Measurements from ENCODE around the gene WWC1. TPM values are rescaled to one million over a fixed set of nuclear protein-coding genes. Genes with fewer than 3 reads are reported as not detected.
"Not testable (repeated sequence)": the region's sequence is repeated elsewhere in the genome, so short reads cannot be mapped to it uniquely, and the experiment has no call there.

Gene WWC1
- total and polyA plus RNA-seq, 9 donors: 0.46 to 5.7 (median 0.93) TPM

GRCh38 chr5:168434001-168434400, 142.6 kb downstream of the WWC1 start:
- no peaks in the 10 kb centered on the region for H3K27me3 ChIP-seq (ENCODE audit: control insufficient read depth, insufficient read depth, low read length)
- peak; percentile 33 for DNase-seq
- no peaks in the 10 kb centered on the region for H3K9me3 ChIP-seq (replicated peaks; ENCODE audit: control insufficient read depth, low read depth, low read length)
- 50% methylated on average over 4 of the region's 9 CpGs for WGBS (ENCODE audit: insufficient coverage)
- no peak overlapping the region for H3K27ac ChIP-seq (ENCODE audit: low read length)
- H3K4me3 ChIP-seq (ENCODE audit: low read length): no peak overlapping the region
- H3K4me1 ChIP-seq (ENCODE audit: control insufficient read depth, insufficient read depth, low read length): no peaks in the 10 kb centered on the region
- no peaks in the 10 kb centered on the region for H3K36me3 ChIP-seq (ENCODE audit: control insufficient read depth, insufficient read depth, low read length)

DNA sequence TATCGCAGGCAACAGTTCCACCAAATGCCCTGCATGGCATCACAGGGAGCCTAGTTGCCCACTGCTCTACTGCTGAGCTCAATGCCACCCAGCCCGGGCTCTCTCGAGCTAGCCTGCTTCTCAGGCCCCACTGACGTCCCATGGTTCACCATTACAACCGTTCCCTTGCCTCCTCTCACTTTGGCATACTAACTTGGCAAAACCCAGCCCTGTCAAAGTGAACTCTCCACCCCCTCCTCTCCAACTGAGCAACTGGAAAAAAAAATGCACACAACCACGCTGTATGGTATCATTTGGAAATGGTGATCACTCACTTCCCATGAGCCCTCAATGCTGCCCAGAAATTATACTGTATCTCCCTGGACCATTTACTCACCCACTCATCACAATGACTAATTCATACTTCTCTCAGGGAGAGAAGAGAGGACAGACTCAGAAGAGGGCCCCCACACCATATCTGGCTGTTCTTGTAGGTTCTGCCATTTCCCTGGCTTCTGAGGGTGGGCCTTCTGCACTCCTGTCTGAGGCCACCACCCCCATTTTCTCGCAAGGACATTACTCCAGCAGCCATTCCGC, 143.4 kb downstream of the WWC1 start:
- WGBS (ENCODE audit: insufficient coverage): 45% methylated on average over 4 of the region's 8 CpGs

DNA sequence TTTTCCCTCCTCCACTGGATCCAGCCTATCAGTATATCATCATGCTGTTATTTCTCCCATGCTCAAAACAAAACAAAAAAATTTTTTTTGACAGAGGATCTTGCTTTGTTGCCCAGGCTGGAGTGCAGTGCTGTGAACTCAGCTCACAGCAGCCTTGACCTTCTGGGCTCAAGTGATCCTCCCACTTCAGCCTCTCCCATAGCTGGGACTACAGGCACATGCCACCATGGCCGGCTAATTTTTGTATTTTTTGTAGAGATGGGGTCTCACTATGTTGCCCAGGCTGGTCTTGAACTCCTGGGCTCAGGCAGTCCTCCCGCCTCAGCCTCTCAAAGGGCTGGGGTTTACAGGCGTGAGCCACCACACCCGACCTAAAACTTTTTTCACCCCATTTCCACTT, 143.9 kb downstream of the WWC1 start:
- no CpG with 5 or more reads among the region's 4 CpGs for WGBS (ENCODE audit: insufficient coverage)
- H3K36me3 ChIP-seq (ENCODE audit: control insufficient read depth, insufficient read depth, low read length); DNase-seq; H3K4me1 ChIP-seq (ENCODE audit: control insufficient read depth, insufficient read depth, low read length); H3K27me3 ChIP-seq (ENCODE audit: control insufficient read depth, insufficient read depth, low read length); H3K9me3 ChIP-seq (replicated peaks; ENCODE audit: control insufficient read depth, low read depth, low read length); H3K27ac ChIP-seq (ENCODE audit: low read length); H3K4me3 ChIP-seq (ENCODE audit: low read length): not testable (repeated sequence)

More for the DNA sequence above, 143.4 kb downstream of the WWC1 start:
- H3K36me3 ChIP-seq (ENCODE audit: control insufficient read depth, insufficient read depth, low read length): no peaks in the 10 kb centered on the region
- H3K4me3 ChIP-seq (ENCODE audit: low read length): no peak overlapping the region
- no peaks in the 10 kb centered on the region for H3K9me3 ChIP-seq (replicated peaks; ENCODE audit: control insufficient read depth, low read depth, low read length)
- H3K27ac ChIP-seq (ENCODE audit: low read length): no peak overlapping the region
- DNase-seq: no peak
- H3K27me3 ChIP-seq (ENCODE audit: control insufficient read depth, insufficient read depth, low read length): no peaks in the 10 kb centered on the region
- H3K4me1 ChIP-seq (ENCODE audit: control insufficient read depth, insufficient read depth, low read length): no peaks in the 10 kb centered on the region

DNA sequence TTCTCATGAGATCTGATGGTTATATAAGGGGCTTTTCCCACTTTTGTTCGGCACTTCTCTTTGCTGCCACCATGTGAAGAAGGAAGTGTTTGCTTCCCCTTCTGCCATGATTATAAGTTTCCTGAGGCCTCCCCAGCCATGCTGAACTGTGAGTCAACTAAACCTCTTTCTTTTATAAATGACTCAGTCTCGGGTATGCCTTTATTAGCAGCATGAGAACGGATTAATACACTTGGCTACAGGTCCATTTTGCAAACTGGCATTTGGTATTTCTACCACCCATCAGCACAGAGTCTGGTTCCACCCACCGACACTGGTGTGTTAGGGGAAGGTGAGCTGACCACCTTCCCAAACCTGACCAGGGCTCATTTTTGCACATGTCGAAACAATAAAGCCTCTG, 146.9 kb downstream of the WWC1 start:
- Histone ChIP-seq H3K4me3 (ENCODE audit: low read length) (no peak overlapping the region), H3K36me3 (ENCODE audit: control insufficient read depth, insufficient read depth, low read length) (no peaks in the 10 kb centered on the region), H3K27me3 (ENCODE audit: control insufficient read depth, insufficient read depth, low read length) (no peaks in the 10 kb centered on the region), H3K27ac (ENCODE audit: low read length) (no peak overlapping the region), H3K9me3 (replicated peaks; ENCODE audit: control insufficient read depth, low read depth, low read length) (no peaks in the 10 kb centered on the region), H3K4me1 (ENCODE audit: control insufficient read depth, insufficient read depth, low read length) (no peaks in the 10 kb centered on the region)
- 27% methylated on average over 2 of the region's 5 CpGs for WGBS (ENCODE audit: insufficient coverage)
- DNase-seq: no peak

DNA sequence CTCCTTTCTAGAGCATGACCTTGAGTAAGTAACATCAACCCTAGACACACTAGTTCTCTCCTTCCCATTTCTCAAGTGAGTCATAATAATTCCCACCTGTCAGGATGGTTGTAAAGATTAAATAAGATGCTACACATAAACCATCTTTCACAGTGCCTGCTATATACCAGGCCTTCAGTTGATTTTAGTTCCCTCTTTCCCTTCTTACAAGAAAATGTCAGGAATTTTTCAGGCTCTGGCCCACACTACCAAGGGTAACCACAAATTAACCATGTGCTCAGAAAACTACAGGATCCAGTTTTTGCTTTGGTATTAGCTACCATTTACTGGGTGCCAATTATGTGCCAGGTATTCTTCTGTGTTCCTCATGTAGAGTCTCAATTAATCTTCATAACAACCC, 152.1 kb downstream of the WWC1 start:
- Histone ChIP-seq H3K27ac (ENCODE audit: low read length) (no peak overlapping the region), H3K9me3 (replicated peaks; ENCODE audit: control insufficient read depth, low read depth, low read length) (no peaks in the 10 kb centered on the region), H3K4me3 (ENCODE audit: low read length) (no peak overlapping the region), H3K27me3 (ENCODE audit: control insufficient read depth, insufficient read depth, low read length) (no peaks in the 10 kb centered on the region), H3K36me3 (ENCODE audit: control insufficient read depth, insufficient read depth, low read length) (no peaks in the 10 kb centered on the region), H3K4me1 (ENCODE audit: control insufficient read depth, insufficient read depth, low read length) (no peaks in the 10 kb centered on the region)
- DNase-seq: no peak

GRCh38 chr5:168443950-168444700, 152.7 kb downstream of the WWC1 start:
- H3K36me3 ChIP-seq (ENCODE audit: control insufficient read depth, insufficient read depth, low read length): no peaks in the 10 kb centered on the region
- no peak overlapping the region for H3K4me3 ChIP-seq (ENCODE audit: low read length)
- no peaks in the 10 kb centered on the region for H3K9me3 ChIP-seq (replicated peaks; ENCODE audit: control insufficient read depth, low read depth, low read length)
- DNase-seq: no peak
- no peaks in the 10 kb centered on the region for H3K27me3 ChIP-seq (ENCODE audit: control insufficient read depth, insufficient read depth, low read length)
- H3K27ac ChIP-seq (ENCODE audit: low read length): no peak overlapping the region
- no peaks in the 10 kb centered on the region for H3K4me1 ChIP-seq (ENCODE audit: control insufficient read depth, insufficient read depth, low read length)
- 100% methylated on average over 1 of the region's 4 CpGs for WGBS (ENCODE audit: insufficient coverage)

- H3K9me3 ChIP-seq (replicated peaks; ENCODE audit: control insufficient read depth, low read depth, low read length): no peaks in the 10 kb centered on the region
- no peaks in the 10 kb centered on the region for H3K27me3 ChIP-seq (ENCODE audit: control insufficient read depth, insufficient read depth, low read length)
- peak; percentile 11 for DNase-seq
- WGBS (ENCODE audit: insufficient coverage): 20% methylated on average over 2 of the region's 10 CpGs
- H3K36me3 ChIP-seq (ENCODE audit: control insufficient read depth, insufficient read depth, low read length): no peaks in the 10 kb centered on the region
- no peak overlapping the region for H3K4me3 ChIP-seq (ENCODE audit: low read length)
- H3K4me1 ChIP-seq (ENCODE audit: control insufficient read depth, insufficient read depth, low read length): no peaks in the 10 kb centered on the region
- no peak overlapping the region for H3K27ac ChIP-seq (ENCODE audit: low read length)
These were observed 155.7 kb downstream of the WWC1 start for GRCh38 chr5:168446983-168447619.

DNA sequence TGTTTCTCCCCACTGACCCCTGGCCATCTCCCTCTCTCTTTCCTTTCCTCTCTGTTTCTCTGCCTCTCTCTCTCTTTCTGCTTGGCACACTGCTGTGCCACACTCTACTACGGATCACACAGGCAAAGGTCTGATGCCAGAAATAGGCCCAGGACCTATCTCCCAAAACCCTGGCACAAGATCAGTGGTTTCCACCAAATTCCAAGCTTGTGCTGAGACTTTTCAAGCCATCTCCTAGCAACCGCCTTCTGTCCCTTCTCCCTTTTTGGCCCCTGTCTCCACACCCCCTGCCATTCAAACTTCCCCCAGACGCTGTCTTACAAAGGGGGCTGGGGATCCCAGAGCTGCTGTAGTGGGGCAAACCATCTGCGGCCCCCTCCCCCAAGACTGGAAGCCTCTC, 156.4 kb downstream of the WWC1 start:
- H3K27ac ChIP-seq (ENCODE audit: low read length): no peak overlapping the region
- H3K27me3 ChIP-seq (ENCODE audit: control insufficient read depth, insufficient read depth, low read length): no peaks in the 10 kb centered on the region
- H3K9me3 ChIP-seq (replicated peaks; ENCODE audit: control insufficient read depth, low read depth, low read length): no peaks in the 10 kb centered on the region
- no peaks in the 10 kb centered on the region for H3K4me1 ChIP-seq (ENCODE audit: control insufficient read depth, insufficient read depth, low read length)
- H3K36me3 ChIP-seq (ENCODE audit: control insufficient read depth, insufficient read depth, low read length): no peaks in the 10 kb centered on the region
- 50% methylated on average over 4 of the region's 4 CpGs for WGBS (ENCODE audit: insufficient coverage)
- H3K4me3 ChIP-seq (ENCODE audit: low read length): no peak overlapping the region
- DNase-seq: peak; percentile 12

GRCh38 chr5:168449166-168449565, 157.7 kb downstream of the WWC1 start:
- Histone ChIP-seq H3K9me3 (replicated peaks; ENCODE audit: control insufficient read depth, low read depth, low read length) (no peaks in the 10 kb centered on the region), H3K36me3 (ENCODE audit: control insufficient read depth, insufficient read depth, low read length) (no peaks in the 10 kb centered on the region)

GRCh38 chr5:168451565-168451964, 160.1 kb downstream of the WWC1 start:
- no peaks in the 10 kb centered on the region for H3K9me3 ChIP-seq (replicated peaks; ENCODE audit: control insufficient read depth, low read depth, low read length)
- no peak overlapping the region for H3K4me3 ChIP-seq (ENCODE audit: low read length)
- DNase-seq: no peak
- H3K36me3 ChIP-seq (ENCODE audit: control insufficient read depth, insufficient read depth, low read length): no peaks in the 10 kb centered on the region
- H3K27me3 ChIP-seq (ENCODE audit: control insufficient read depth, insufficient read depth, low read length): no peaks in the 10 kb centered on the region
- WGBS (ENCODE audit: insufficient coverage): 80% methylated on average over 1 of the region's 3 CpGs
- no peak overlapping the region for H3K27ac ChIP-seq (ENCODE audit: low read length)
- no peaks in the 10 kb centered on the region for H3K4me1 ChIP-seq (ENCODE audit: control insufficient read depth, insufficient read depth, low read length)

More at GRCh38 chr5:168449166-168449565, 157.7 kb downstream of the WWC1 start:
- WGBS (ENCODE audit: insufficient coverage): 100% methylated on average over 2 of the region's 2 CpGs
- no peak overlapping the region for H3K27ac ChIP-seq (ENCODE audit: low read length)
- no peak overlapping the region for H3K4me3 ChIP-seq (ENCODE audit: low read length)
- DNase-seq: no peak
- no peaks in the 10 kb centered on the region for H3K27me3 ChIP-seq (ENCODE audit: control insufficient read depth, insufficient read depth, low read length)
- H3K4me1 ChIP-seq (ENCODE audit: control insufficient read depth, insufficient read depth, low read length): no peaks in the 10 kb centered on the region

Data from muscle of leg (tissue), 11 donors.